Kidney epithelial cell (primary cell): ENCODE data around the gene ABLIM3. TPM values are rescaled to one million over a fixed set of nuclear protein-coding genes. Genes with fewer than 3 reads are reported as not detected.

Experiments used
- DNase-seq: peaks from one replicate; pipeline ENCODE4 v3.0.0-alpha.2; 2010; ENCODE audit warnings: low read depth
- H3K27me3 ChIP-seq: 2 replicates; pipeline ENCODE4 v1.6.0; 2011; ENCODE audit warnings: low read length; ENCODE audit not compliant: control insufficient read depth, insufficient read depth
- H3K36me3 ChIP-seq: 2 replicates; pipeline ENCODE4 v1.5.1; 2011; ENCODE audit warnings: low read length; ENCODE audit not compliant: control insufficient read depth, insufficient read depth
- H3K4me3 ChIP-seq: 2 replicates; pipeline ENCODE4 v1.5.1; 2011; ENCODE audit warnings: low read depth, mild to moderate bottlenecking, control low read depth, low read length
- CTCF ChIP-seq: IDR thresholded peaks from 2 replicates; pipeline ENCODE4 v1.5.1; 2011; ENCODE audit warnings: mild to moderate bottlenecking, moderate library complexity, low read length, control low read depth, inconsistent platforms; ENCODE audit not compliant: insufficient read depth, poor library complexity, severe bottlenecking
- total RNA-seq: library from RNA; depleted of rRNA; stranded (reverse); fragments of >200 nt; gene quantifications from 2 replicates; pipeline ENCODE4 v1.2.3, GENCODE V29; 2015

The ABLIM3 gene
- total RNA-seq, 1 donor from 2014 or later = 35.2 TPM

- Histone ChIP-seq H3K4me3 (no peak overlapping the region), H3K27me3 (no peaks in the 10 kb centered on the region), H3K36me3 (no peaks in the 10 kb centered on the region)
- no peak for DNase-seq
- TF ChIP-seq CTCF = no peak
These were observed 121.0 kb downstream of the ABLIM3 start for GRCh38 chr5:149262315-149262714.

- no peak for DNase-seq
- TF ChIP-seq CTCF = peak; percentile 86
- no peaks in the 10 kb centered on the region for H3K27me3 ChIP-seq
- H3K36me3 ChIP-seq = no peaks in the 10 kb centered on the region
- no peak overlapping the region for H3K4me3 ChIP-seq
These were observed 123.3 kb downstream of the ABLIM3 start for GRCh38 chr5:149264439-149265067.

- TF ChIP-seq CTCF = no peak
- no peaks in the 10 kb centered on the region for H3K27me3 ChIP-seq
- no peak for DNase-seq
- H3K4me3 ChIP-seq = no peak overlapping the region
- no peaks in the 10 kb centered on the region for H3K36me3 ChIP-seq
These were observed 123.8 kb downstream of the ABLIM3 start for GRCh38 chr5:149265068-149265465.

GRCh38 chr5:149265597-149265996 is 124.3 kb downstream of the ABLIM3 start:
- Histone ChIP-seq H3K27me3 (no peaks in the 10 kb centered on the region), H3K4me3 (no peak overlapping the region), H3K36me3 (no peaks in the 10 kb centered on the region)
- peak; percentile 30 for TF ChIP-seq CTCF
- no peak for DNase-seq

- Histone ChIP-seq H3K27me3 (no peaks in the 10 kb centered on the region), H3K4me3 (no peak overlapping the region), H3K36me3 (no peaks in the 10 kb centered on the region)
- no peak for DNase-seq
- TF ChIP-seq CTCF = no peak
These were observed 126.1 kb downstream of the ABLIM3 start for GRCh38 chr5:149267241-149267973.
